BJ (cell line): ENCODE measurements around the gene ICAM4. TPM values are rescaled to one million over a fixed set of nuclear protein-coding genes. Genes with fewer than 3 reads are reported as not detected.

ENCODE experiments used
- CTCF ChIA-PET: fragments of 350-600 bp; formaldehyde crosslinking; extraction: SDS; loops from one replicate; lab custom pipeline; 2021; ENCODE audit warnings: antibody characterized with exemption, inconsistent platforms; lab: Yijun Ruan, JAX
- POLR2A ChIA-PET: fragments of 300-600 bp; sonication (Branson Sonifier 250); formaldehyde crosslinking; extraction: SDS; loops from one replicate; lab custom pipeline; 2021; ENCODE audit warnings: antibody characterized with exemption; lab: Charles Lee
- DNase-seq: peaks from one replicate; pipeline ENCODE4 v3.0.0-alpha.2; 2011; ENCODE audit warnings: low read depth
- H3K27me3 ChIP-seq: 2 replicates; pipeline ENCODE4 v1.6.0; 2011; ENCODE audit warnings: low read length; ENCODE audit not compliant: control insufficient read depth, insufficient read depth
- H3K36me3 ChIP-seq: 2 replicates; pipeline ENCODE4 v1.5.1; 2011; ENCODE audit warnings: low read length; ENCODE audit not compliant: control insufficient read depth, insufficient read depth
- H3K4me3 ChIP-seq: 2 replicates; pipeline ENCODE4 v1.5.1; 2011; ENCODE audit warnings: low read depth, mild to moderate bottlenecking, control low read depth, low read length
- polyA plus RNA-seq: library from polyadenylated mRNA; depleted of rRNA; stranded (reverse); fragments of >200 nt; gene quantifications from 2 replicates; pipeline ENCODE4 v1.2.3, GENCODE V29; 2011
- TF ChIP-seq, protein P1 (sequence below): IDR thresholded peaks from 2 replicates; pipeline ENCODE4 v1.5.1; 2011; ENCODE audit warnings: low read depth, mild to moderate bottlenecking, control low read depth, inconsistent platforms, low read length, moderate library complexity; ENCODE audit not compliant: insufficient read depth

The ICAM4 gene
- polyA plus RNA-seq, 1 experiment, result 1.5 TPM

DNA sequence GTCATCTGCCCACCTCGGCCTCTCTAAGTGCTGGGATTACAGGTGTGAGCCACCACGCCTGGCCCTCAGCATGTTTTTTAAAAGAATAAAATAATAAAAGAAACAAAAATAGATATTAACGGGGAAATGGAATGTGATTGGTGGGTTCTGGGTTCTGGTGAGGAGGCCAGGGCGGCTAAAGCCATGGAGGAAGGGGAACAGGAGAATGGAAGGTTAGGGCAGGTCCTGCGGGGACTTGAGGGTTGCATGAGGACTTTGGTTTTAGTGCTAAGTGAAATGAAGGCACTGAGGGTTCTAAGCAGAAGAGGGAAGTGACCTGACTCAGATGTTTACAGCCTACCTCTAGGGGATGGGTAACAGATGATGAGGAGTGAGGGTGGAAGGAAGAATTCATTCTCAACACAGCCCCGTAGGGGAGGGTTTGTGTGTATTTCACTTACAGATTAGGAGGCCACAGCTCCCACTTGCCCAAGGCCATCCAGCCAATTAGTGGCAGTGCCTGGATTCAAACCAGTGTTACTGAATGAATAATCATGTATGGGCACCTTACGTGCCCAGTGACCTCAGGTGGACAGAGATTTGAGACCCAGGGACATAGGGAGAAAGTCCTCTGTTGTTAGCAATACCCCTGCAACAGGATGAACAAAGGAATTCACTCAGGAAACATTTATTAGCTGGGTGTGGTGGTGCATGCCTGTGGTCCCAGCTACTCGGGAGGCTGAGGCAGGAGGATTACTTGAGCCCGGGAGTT, 41.4 kb upstream of the ICAM4 start:
- no peak for DNase-seq
- H3K4me3 ChIP-seq, result no peak overlapping the region
- TF ChIP-seq, protein P1, sequence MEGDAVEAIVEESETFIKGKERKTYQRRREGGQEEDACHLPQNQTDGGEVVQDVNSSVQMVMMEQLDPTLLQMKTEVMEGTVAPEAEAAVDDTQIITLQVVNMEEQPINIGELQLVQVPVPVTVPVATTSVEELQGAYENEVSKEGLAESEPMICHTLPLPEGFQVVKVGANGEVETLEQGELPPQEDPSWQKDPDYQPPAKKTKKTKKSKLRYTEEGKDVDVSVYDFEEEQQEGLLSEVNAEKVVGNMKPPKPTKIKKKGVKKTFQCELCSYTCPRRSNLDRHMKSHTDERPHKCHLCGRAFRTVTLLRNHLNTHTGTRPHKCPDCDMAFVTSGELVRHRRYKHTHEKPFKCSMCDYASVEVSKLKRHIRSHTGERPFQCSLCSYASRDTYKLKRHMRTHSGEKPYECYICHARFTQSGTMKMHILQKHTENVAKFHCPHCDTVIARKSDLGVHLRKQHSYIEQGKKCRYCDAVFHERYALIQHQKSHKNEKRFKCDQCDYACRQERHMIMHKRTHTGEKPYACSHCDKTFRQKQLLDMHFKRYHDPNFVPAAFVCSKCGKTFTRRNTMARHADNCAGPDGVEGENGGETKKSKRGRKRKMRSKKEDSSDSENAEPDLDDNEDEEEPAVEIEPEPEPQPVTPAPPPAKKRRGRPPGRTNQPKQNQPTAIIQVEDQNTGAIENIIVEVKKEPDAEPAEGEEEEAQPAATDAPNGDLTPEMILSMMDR, result no peak
- no peaks in the 10 kb centered on the region for H3K36me3 ChIP-seq
- CTCF ChIA-PET, result interaction anchor here (1.0 to 2.3 kb wide), 3 partner anchors 13 to 148 kb away, joined by 3 to 5 read pairs (median 4); no protein-coding TSS in a partner anchor
- no peaks in the 10 kb centered on the region for H3K27me3 ChIP-seq
- POLR2A ChIA-PET, result no interaction called here

- H3K27me3 ChIP-seq, result no peaks in the 10 kb centered on the region
- TF ChIP-seq, protein P1, result no peak
- CTCF ChIA-PET, result interaction anchor here (1.3 to 2.9 kb wide), 4 partner anchors 11 to 149 kb away, joined by 3 to 9 read pairs (median 4); no protein-coding TSS in a partner anchor
- H3K4me3 ChIP-seq, result no peak overlapping the region
- no peaks in the 10 kb centered on the region for H3K36me3 ChIP-seq
- POLR2A ChIA-PET, result no interaction called here
- DNase-seq, result no peak
Measured at GRCh38 chr19:10246511-10246910, 40.2 kb upstream of the ICAM4 start.

DNA sequence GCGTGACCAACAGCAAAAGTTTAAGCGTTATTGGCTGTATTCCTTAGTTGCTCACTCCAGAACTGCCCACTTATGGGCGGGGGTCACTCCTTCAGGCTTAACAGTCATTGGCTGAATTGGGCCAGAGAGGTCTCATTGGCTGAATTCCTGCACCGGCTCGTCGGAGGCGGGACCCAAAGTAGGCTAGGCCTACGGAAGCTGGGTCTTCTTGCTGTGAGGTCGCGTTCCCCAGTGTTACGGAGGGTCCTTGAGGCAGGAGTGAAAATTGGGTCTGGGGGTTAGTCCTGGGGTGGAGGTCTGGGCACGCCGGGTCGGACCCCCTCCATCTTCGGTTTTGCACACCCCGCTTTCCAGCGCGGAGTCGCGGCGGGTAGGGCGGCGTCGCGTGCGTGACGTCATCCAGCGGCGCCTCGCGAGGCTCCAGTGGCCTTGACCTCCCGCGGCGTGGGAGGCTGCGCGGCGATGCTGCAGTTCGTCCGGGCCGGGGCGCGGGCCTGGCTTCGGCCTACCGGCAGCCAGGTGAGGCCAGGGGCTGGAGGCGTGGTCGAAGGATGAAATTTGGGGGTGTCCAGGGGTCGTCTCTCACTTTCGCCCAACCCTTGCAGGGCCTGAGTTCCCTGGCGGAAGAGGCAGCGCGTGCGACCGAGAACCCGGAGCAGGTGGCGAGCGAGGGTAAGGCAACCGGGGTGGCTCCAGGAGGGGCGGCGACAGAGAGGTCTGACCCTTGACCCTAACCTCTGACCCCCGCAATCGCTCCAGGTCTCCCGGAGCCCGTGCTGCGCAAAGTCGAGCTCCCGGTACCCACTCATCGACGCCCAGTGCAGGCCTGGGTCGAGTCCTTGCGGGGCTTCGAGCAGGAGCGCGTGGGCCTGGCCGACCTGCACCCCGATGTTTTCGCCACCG, 34.7 kb upstream of the ICAM4 start, which contains the start of gene MRPL4:
Gene MRPL4, plus strand, starts transcription at position 423 of the 903 bp plus-strand sequence. Its CDS starts 40 bp downstream, at position 463.
- CTCF ChIA-PET, result interaction anchor here (1.0 to 4.9 kb wide), 8 partner anchors 19 to 320 kb away, joined by 3 to 77 read pairs (median 14); partner anchors contain the start of genes EIF3G and S1PR2
- POLR2A ChIA-PET, result no interaction called here
- TF ChIP-seq, protein P1, result no peak

GRCh38 chr19:10252707-10253106, 34.0 kb upstream of the ICAM4 start:
- TF ChIP-seq, protein P1, result no peak
- Histone ChIP-seq H3K27me3 (no peaks in the 10 kb centered on the region), H3K4me3 (peak overlapping the region; percentile 97), H3K36me3 (peaks cover 15% of the 10 kb centered on the region)
- CTCF ChIA-PET, result interaction anchor here (1.8 to 4.9 kb wide), 2 partner anchors 139 to 154 kb away, joined by 6 to 77 read pairs; no protein-coding TSS in a partner anchor
- DNase-seq, result no peak
- POLR2A ChIA-PET, result no interaction called here

More for the DNA sequence above, 34.7 kb upstream of the ICAM4 start, which contains the start of gene MRPL4:
- Histone ChIP-seq H3K36me3 (peaks cover 15% of the 10 kb centered on the region), H3K4me3 (peak within 1 kb of the TSS; percentile 97), H3K27me3 (no peaks in the 10 kb centered on the region)
- DNase-seq, result peak; percentile 92

DNA sequence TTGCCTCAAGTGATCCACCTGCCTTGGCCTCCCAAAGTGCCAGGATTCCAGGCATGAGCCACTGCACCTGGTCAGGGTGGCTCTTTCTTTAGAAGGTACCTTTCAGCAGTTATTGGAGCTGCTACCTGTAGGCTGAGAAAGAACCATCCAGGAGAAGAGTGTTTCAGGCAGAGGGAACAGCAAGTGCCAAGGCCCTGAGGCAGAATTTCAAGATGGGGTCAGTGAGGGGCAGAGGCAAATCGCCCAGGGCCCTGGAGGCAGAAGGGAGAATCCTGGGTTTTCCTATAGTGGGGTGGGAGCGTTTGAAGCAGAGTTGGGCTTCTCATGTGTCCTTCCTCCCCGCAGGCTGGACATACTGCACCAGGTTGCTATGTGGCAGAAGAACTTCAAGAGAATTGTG, 32.5 kb upstream of the ICAM4 start:
- Histone ChIP-seq H3K27me3 (no peaks in the 10 kb centered on the region), H3K36me3 (peaks cover 23% of the 10 kb centered on the region), H3K4me3 (no peak overlapping the region)
- ChIA-PET CTCF (interaction anchor here (0.7 kb wide), 1 partner anchor 82 kb away, joined by 3 read pairs; no protein-coding TSS in a partner anchor), POLR2A (no interaction called here)
- TF ChIP-seq, protein P1, result no peak
- DNase-seq, result no peak
